Activated CD4-positive, alpha-beta T cell treated with anti-CD3 and anti-CD28 coated beads, Interleukin-2, amount 50 U/mL, for 1 hour (primary cell): Measurements from ENCODE around the gene PTPRK.

Experiments
- DNase-seq: peaks from one replicate; pipeline ENCODE4 v3.0.0-alpha.2; 2020

PTPRK gene

GRCh38 chr6:128277379-128277778 lies 243.0 kb downstream of the PTPRK start:
- DNase-seq: no peak

GRCh38 chr6:128276311-128276710 lies 244.1 kb downstream of the PTPRK start:
- no peak for DNase-seq

GRCh38 chr6:128275681-128276080 lies 244.7 kb downstream of the PTPRK start:
- DNase-seq: no peak

GRCh38 chr6:128275030-128275429 lies 245.4 kb downstream of the PTPRK start:
- DNase-seq: no peak

GRCh38 chr6:128271527-128271926 lies 248.9 kb downstream of the PTPRK start:
- no peak for DNase-seq

GRCh38 chr6:128271011-128271410 lies 249.4 kb downstream of the PTPRK start:
- DNase-seq: no peak

GRCh38 chr6:128266946-128267345 lies 253.5 kb downstream of the PTPRK start:
- no peak for DNase-seq

GRCh38 chr6:128265706-128266105 lies 254.7 kb downstream of the PTPRK start:
- no peak for DNase-seq

GRCh38 chr6:128259730-128260685 lies 260.4 kb downstream of the PTPRK start:
- DNase-seq: no peak

- no peak for DNase-seq
Measured at GRCh38 chr6:128259029-128259724, 261.2 kb downstream of the PTPRK start.

GRCh38 chr6:128256095-128256494 lies 264.3 kb downstream of the PTPRK start:
- DNase-seq: no peak

GRCh38 chr6:128252341-128253176 lies 267.8 kb downstream of the PTPRK start:
- no peak for DNase-seq

GRCh38 chr6:128251445-128252340 lies 268.7 kb downstream of the PTPRK start:
- no peak for DNase-seq

GRCh38 chr6:128250370-128251070 lies 269.9 kb downstream of the PTPRK start:
- DNase-seq: no peak

- no peak for DNase-seq
Measured at GRCh38 chr6:128249429-128249828, 271.0 kb downstream of the PTPRK start.

GRCh38 chr6:128246472-128247260 lies 273.7 kb downstream of the PTPRK start:
- no peak for DNase-seq

GRCh38 chr6:128244751-128245405 lies 275.5 kb downstream of the PTPRK start:
- no peak for DNase-seq

- DNase-seq: no peak
Measured at GRCh38 chr6:128242765-128243403, 277.5 kb downstream of the PTPRK start.

GRCh38 chr6:128241216-128241615 lies 279.2 kb downstream of the PTPRK start:
- no peak for DNase-seq
